Natural killer cell (primary cell): Measurements from ENCODE around the gene GNB2. TPM values are rescaled to one million over a fixed set of nuclear protein-coding genes. Genes with fewer than 3 reads are reported as not detected.

Experiments
- ATAC-seq, 3 donors: fragments of 150-1000 bp in 2 of 3; fragments of 200-7000 bp in 1 of 3; cut with Tn5 transposase; 1 replicate in 1 of 3; 2 replicates in 2 of 3; pipeline ENCODE4 v1.10.0; 2021; ENCODE audit warnings: mild to moderate bottlenecking in 2 of 3, moderate library complexity in 2 of 3
- DNase-seq, 2 donors: peaks; one replicate each; pipeline versions ENCODE4 v3.0.0 to v3.0.0-alpha.2; 2013 to 2021; ENCODE audit warnings: mixed read lengths in 1 of 2
- H3K27ac ChIP-seq: one replicate; pipeline ENCODE4 v1.5.1; 2013; ENCODE audit warnings: mild to moderate bottlenecking, low read length
- H3K27me3 ChIP-seq: one replicate; pipeline ENCODE4 v1.6.1; 2013; ENCODE audit warnings: low read length; ENCODE audit not compliant: control insufficient read depth, insufficient read depth
- H3K36me3 ChIP-seq: one replicate; pipeline ENCODE4 v1.6.1; 2013; ENCODE audit warnings: low read length; ENCODE audit not compliant: control insufficient read depth, insufficient read depth
- H3K4me1 ChIP-seq: one replicate; pipeline ENCODE4 v1.6.1; 2013; ENCODE audit warnings: low read length; ENCODE audit not compliant: control insufficient read depth, insufficient read depth
- H3K4me3 ChIP-seq: one replicate; pipeline ENCODE4 v1.5.1; 2013; ENCODE audit warnings: low read length
- H3K9me3 ChIP-seq: one replicate; pipeline ENCODE4 v1.6.1; 2013; ENCODE audit warnings: low read length; ENCODE audit not compliant: control insufficient read depth, insufficient read depth
- H3K27ac Mint-ChIP-seq, 2 donors: one replicate each; pipeline ENCODE4 v1.8.0; 2022; ENCODE audit warnings: mild to moderate bottlenecking in 2 of 2, mixed read lengths in 2 of 2, moderate library complexity in 1 of 2
- H3K27me3 Mint-ChIP-seq, 2 donors: one replicate each; pipeline ENCODE4 v1.8.0; 2022; ENCODE audit warnings: low read depth in 2 of 2, mixed read lengths in 2 of 2
- H3K36me3 Mint-ChIP-seq: one replicate; pipeline ENCODE4 v1.8.0; 2022; ENCODE audit warnings: mixed read lengths
- H3K4me1 Mint-ChIP-seq, 2 donors: one replicate each; pipeline ENCODE4 v1.8.0; 2022; ENCODE audit warnings: mixed read lengths in 2 of 2
- H3K4me3 Mint-ChIP-seq: one replicate; pipeline ENCODE4 v1.8.0; 2022; ENCODE audit warnings: mild to moderate bottlenecking, moderate library complexity, mixed read lengths
- H3K9me3 Mint-ChIP-seq, 2 donors: one replicate each; pipeline ENCODE4 v1.8.0; 2022; ENCODE audit warnings: mixed read lengths in 2 of 2
- WGBS: methylation state at CpG from one replicate; pipeline ENCODE4 v1.1.7; 2013; ENCODE audit warnings: missing lambda C conversion rate; ENCODE audit not compliant: insufficient coverage; 5-methylcytosine and 5-hydroxymethylcytosine counted together
- intact Hi-C: fragments of 100-400 bp; cut with micrococcal nuclease; formaldehyde crosslinking; loops from one replicate; pipeline ENCODE4 v1.14.2; 2022
- total RNA-seq, 4 donors: library from RNA; stranded (reverse); fragments of 120-200 nt in 1 of 4; gene quantifications; one replicate each; pipeline versions ENCODE4 v1.2.3 to v1.2.4, GENCODE V29; 2013 to 2022
- TF ChIP-seq, protein P1 (sequence below): fragments of 200-600 bp; IDR thresholded peaks from one replicate; pipeline ENCODE4 v1.8.0; 2022; ENCODE audit warnings: antibody characterized with exemption

The GNB2 gene
- total RNA-seq, 3 donors from 2014 or later (not counting 1 experiment from before 2014, with no cell fraction given), result 194 to 227 (median 212) TPM

DNA sequence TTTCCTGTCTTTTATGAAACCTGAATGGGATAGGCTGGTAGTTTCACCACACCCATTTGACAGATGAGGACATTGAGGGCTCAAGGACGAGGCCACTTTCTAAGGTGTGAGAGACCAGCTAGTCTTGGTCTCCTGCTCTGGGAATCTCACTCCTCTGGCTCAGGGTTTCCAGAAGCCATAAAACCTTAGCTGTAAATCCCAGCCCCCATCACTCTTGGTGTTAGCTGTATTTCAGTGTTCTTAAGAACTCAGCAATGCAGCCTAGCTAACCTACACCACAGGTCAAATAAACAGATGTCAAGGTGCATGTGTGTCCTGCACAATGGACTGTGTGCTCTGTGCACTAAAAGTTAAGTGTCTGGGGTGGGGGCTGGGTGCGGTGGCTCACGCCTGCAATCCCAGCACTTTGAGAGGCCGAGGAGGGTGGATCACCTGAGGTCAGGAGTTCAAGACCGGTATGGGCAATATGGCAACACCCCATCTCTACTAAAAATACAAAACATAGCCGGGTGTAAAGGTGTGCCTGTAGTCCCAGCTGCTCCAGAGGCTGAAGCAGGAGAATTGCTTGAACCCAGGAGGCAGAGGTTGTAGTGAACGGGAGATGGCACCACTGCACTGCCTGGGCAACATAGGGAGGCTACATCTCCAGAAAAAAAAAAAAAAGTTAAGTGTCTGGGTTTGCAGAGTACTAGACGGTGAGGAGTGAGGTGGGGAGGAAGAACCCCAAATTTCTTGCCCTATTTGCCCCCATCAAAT, 46.2 kb downstream of the GNB2 start:
- H3K27ac ChIP-seq, result no peak overlapping the region
- H3K9me3 ChIP-seq, result peaks cover 4% of the 10 kb centered on the region
- peaks cover 17% of the 10 kb centered on the region for H3K27me3 ChIP-seq
- Mint-ChIP-seq H3K27me3 (peaks cover 38 to 39% of the 10 kb centered on the region in 2 donors), H3K27ac (no peak overlapping the region), H3K4me1 (no peaks in the 10 kb centered on the region), H3K9me3 (peaks cover 0 to 5% of the 10 kb centered on the region in 2 donors), H3K36me3 (no peaks in the 10 kb centered on the region), H3K4me3 (no peak overlapping the region)
- no peak for DNase-seq
- WGBS, result 71% methylated on average over 6 of the region's 8 CpGs
- TF ChIP-seq, protein P1, sequence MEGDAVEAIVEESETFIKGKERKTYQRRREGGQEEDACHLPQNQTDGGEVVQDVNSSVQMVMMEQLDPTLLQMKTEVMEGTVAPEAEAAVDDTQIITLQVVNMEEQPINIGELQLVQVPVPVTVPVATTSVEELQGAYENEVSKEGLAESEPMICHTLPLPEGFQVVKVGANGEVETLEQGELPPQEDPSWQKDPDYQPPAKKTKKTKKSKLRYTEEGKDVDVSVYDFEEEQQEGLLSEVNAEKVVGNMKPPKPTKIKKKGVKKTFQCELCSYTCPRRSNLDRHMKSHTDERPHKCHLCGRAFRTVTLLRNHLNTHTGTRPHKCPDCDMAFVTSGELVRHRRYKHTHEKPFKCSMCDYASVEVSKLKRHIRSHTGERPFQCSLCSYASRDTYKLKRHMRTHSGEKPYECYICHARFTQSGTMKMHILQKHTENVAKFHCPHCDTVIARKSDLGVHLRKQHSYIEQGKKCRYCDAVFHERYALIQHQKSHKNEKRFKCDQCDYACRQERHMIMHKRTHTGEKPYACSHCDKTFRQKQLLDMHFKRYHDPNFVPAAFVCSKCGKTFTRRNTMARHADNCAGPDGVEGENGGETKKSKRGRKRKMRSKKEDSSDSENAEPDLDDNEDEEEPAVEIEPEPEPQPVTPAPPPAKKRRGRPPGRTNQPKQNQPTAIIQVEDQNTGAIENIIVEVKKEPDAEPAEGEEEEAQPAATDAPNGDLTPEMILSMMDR, result no peak
- no peak overlapping the region for H3K4me3 ChIP-seq
- ATAC-seq, result no peak
- intact Hi-C loops, result no loop called here
- H3K36me3 ChIP-seq, result no peaks in the 10 kb centered on the region
- no peaks in the 10 kb centered on the region for H3K4me1 ChIP-seq

DNA sequence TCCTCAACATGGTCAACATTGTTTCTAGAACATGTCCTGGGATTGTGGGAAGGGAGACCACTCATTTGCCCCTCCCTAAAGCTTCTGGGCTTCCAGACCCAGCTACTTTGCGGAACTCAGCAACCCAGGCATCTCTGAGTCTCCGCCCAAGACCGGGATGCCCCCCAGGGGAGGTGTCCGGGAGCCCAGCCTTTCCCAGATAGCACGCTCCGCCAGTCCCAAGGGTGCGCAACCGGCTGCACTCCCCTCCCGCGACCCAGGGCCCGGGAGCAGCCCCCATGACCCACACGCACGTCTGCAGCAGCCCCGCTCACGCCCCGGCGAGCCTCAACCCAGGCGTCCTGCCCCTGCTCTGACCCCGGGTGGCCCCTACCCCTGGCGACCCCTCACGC, 46.7 kb downstream of the GNB2 start, which contains the start of gene EPO:
TSS of gene EPO (plus strand) at position 190 of the 392 bp plus-strand sequence. CDS start 513 bp downstream, outside the sequence.
- TF ChIP-seq, protein P1, result no peak
- Mint-ChIP-seq H3K36me3 (no peaks in the 10 kb centered on the region), H3K27ac (no peak within 1 kb of the TSS), H3K27me3 (peaks cover 38 to 39% of the 10 kb centered on the region in 2 donors), H3K9me3 (peaks cover 0 to 5% of the 10 kb centered on the region in 2 donors), H3K4me3 (no peak within 1 kb of the TSS), H3K4me1 (peaks cover 4 to 5% of the 10 kb centered on the region in 2 donors)
- no peaks in the 10 kb centered on the region for H3K36me3 ChIP-seq
- H3K4me3 ChIP-seq, result no peak within 1 kb of the TSS
- intact Hi-C loops, result no loop called here
- peaks cover 3% of the 10 kb centered on the region for H3K4me1 ChIP-seq
- 5% methylated on average over 21 of the region's 21 CpGs for WGBS
- ATAC-seq (no peak), DNase-seq (no peak)
- peaks cover 4% of the 10 kb centered on the region for H3K9me3 ChIP-seq
- no peak within 1 kb of the TSS for H3K27ac ChIP-seq
- peaks cover 17% of the 10 kb centered on the region for H3K27me3 ChIP-seq

DNA sequence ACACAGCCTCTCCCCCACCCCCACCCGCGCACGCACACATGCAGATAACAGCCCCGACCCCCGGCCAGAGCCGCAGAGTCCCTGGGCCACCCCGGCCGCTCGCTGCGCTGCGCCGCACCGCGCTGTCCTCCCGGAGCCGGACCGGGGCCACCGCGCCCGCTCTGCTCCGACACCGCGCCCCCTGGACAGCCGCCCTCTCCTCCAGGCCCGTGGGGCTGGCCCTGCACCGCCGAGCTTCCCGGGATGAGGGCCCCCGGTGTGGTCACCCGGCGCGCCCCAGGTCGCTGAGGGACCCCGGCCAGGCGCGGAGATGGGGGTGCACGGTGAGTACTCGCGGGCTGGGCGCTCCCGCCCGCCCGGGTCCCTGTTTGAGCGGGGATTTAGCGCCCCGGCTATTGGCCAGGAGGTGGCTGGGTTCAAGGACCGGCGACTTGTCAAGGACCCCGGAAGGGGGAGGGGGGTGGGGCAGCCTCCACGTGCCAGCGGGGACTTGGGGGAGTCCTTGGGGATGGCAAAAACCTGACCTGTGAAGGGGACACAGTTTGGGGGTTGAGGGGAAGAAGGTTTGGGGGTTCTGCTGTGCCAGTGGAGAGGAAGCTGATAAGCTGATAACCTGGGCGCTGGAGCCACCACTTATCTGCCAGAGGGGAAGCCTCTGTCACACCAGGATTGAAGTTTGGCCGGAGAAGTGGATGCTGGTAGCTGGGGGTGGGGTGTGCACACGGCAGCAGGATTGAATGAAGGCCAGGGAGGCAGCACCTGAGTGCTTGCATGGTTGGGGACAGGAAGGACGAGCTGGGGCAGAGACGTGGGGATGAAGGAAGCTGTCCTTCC, 47.3 kb downstream of the GNB2 start:
- H3K36me3 Mint-ChIP-seq, result no peaks in the 10 kb centered on the region
- H3K36me3 ChIP-seq, result no peaks in the 10 kb centered on the region
- TF ChIP-seq, protein P1, result no peak
- DNase-seq, result no peak
- H3K27me3 ChIP-seq, result peaks cover 17% of the 10 kb centered on the region
- H3K27me3 Mint-ChIP-seq, result peaks cover 38 to 39% of the 10 kb centered on the region in 2 donors
- H3K4me1 ChIP-seq, result peaks cover 5% of the 10 kb centered on the region
- H3K27ac ChIP-seq, result no peak overlapping the region
- ATAC-seq, result no peak
- H3K4me1 Mint-ChIP-seq, result peaks cover 6 to 7% of the 10 kb centered on the region in 2 donors
- H3K4me3 Mint-ChIP-seq, result no peak overlapping the region
- WGBS, result 7% methylated on average over 56 of the region's 56 CpGs
- peaks cover 0 to 5% of the 10 kb centered on the region in 2 donors for H3K9me3 Mint-ChIP-seq
- H3K4me3 ChIP-seq, result no peak overlapping the region
- intact Hi-C loops, result no loop called here
- no peak overlapping the region for H3K27ac Mint-ChIP-seq
- H3K9me3 ChIP-seq, result peaks cover 4% of the 10 kb centered on the region
